Measurements from ENCODE around the gene SLC6A13.

SLC6A13 gene

DNA sequence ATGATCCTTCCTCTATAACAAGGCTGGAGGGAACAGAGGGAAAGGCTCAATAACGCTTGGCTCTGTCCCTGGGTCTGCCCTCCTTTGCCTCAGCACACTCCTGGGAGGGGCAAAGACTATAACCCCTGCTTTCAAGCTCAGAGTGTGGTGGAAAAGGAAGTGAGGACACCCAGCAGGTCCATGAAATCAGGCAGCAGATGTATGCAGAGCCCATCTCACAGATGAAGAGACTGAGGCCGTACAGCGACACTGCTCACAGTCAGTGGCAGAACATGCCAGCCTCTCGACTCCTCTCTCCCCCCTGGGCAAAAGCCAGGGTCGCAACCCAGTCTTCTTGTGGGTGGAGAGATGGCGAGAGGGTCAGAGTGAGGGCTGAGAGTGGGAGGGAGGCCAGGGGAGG is 88.5 kb downstream of the SLC6A13 start:
- no peak for TF ChIP-seq CTCF (IDR thresholded peaks at IDR 0.05)
- DNase-seq (ENCODE audit: low spot score) = no peak
- Histone ChIP-seq H3K4me3 (no peak overlapping the region), H3K27ac (no peak overlapping the region)

DNA sequence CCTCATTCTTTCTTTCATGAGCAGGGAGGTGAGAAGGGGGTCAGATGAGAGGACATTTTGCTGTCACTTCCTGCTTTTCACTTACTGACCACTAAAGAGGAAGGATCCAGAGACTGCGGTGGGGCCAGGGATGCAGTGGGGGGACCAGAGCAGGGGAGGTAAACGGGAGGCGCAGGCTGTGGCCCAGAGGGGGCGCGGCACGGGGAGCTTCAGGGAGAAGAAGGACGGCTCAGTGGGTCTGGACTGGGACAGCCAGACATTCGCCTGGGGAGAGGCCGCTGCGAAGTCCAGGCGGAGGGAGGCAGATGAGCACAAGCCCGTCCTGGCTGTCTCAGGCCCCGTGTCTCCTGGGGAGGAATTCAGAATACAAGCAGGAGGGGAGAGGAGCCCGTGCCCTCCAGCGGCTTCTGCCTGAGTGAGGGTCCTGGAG is 89.9 kb downstream of the SLC6A13 start:
- no peak for TF ChIP-seq CTCF (IDR thresholded peaks at IDR 0.05)
- Histone ChIP-seq H3K4me3 (no peak overlapping the region), H3K27ac (no peak overlapping the region)
- DNase-seq (ENCODE audit: low spot score) = no peak

GRCh38 chr12:171743-172676 is 90.6 kb downstream of the SLC6A13 start:
- DNase-seq (ENCODE audit: low spot score) = no peak
- Histone ChIP-seq H3K4me3 (no peak overlapping the region), H3K27ac (no peak overlapping the region)
- TF ChIP-seq CTCF (IDR thresholded peaks at IDR 0.05) = no peak

DNA sequence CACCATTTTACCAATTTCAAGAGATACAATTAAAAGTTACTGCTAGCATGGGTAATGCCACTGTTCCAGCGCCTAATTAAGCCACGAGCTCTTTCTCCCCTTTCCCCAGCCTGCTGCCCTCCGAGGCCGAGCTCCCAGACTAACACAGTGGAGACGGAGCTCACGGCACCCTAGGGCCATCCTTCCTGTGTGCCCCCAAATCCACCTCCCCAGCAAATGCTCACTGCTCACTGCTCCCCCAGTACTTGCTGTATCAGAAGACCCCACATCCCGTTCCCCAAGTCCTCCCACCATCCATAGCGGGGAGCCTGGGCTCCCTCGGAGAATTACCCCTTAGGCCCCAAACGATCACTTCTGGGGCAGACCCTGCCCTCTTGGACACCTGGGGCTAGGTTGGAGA is 91.4 kb downstream of the SLC6A13 start:
- no peak overlapping the region for H3K27ac ChIP-seq
- no peak for DNase-seq (ENCODE audit: low spot score)
- H3K4me3 ChIP-seq = no peak overlapping the region
- no peak for TF ChIP-seq CTCF (IDR thresholded peaks at IDR 0.05)

All from coronary artery (tissue), 2 donors.